ENCODE data around the gene ZNF844.

ZNF844 gene

DNA sequence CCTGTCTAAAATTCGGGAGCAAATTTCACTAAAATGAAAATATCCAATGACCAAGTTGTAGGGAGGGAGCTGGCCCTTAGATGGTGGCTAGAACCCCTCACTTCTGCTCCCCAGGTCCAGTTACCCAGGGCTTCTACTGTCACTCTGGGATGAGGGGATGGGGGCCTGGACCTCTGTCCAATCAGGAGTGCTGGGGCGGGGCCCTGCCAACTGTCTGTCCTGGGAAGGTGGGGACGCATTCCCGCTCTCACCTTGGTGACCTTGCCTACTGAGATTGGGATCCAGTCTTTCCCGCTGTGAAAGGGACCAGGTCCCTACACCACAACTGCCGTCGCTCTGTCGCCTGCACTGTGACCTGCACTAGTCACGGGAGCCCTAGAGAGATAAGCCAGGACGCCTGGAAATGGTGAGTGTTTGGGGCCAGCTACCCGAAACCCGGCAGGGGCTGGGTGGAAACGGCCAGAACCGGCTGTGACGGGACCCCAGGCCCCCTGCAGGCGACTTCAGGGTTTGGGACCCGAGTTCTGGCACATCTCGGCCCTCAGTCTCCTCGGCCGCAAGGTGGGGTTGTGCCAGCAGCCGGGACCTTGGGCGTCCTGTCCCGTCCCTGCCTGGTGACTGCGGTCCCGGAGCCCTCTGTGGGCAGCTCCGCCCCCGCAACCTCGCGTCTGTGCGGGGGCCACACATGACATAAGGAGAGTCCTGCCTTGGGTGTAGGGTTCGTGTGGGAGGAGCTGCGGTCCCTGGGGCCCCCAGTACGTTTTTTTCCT lies 52.9 kb downstream of the ZNF844 start:
- Mint-ChIP-seq H3K4me3 (no peak overlapping the region), H3K27me3 (no peaks in the 10 kb centered on the region), H3K9me3 (peaks cover 9 to 10% of the 10 kb centered on the region in 2 donors), H3K27ac (no peak overlapping the region), H3K4me1 (peaks cover 7% of the 10 kb centered on the region)
- DNase-seq (no peak), ATAC-seq (no peak)

GRCh38 chr19:12126707-12127106 lies 62.2 kb downstream of the ZNF844 start:
- peaks cover 13 to 15% of the 10 kb centered on the region in 2 donors for H3K9me3 Mint-ChIP-seq
- no peak for ATAC-seq
- no peak overlapping the region for H3K4me3 Mint-ChIP-seq
- H3K27ac Mint-ChIP-seq, result no peak overlapping the region
- no peak for DNase-seq
- no peaks in the 10 kb centered on the region for H3K4me1 Mint-ChIP-seq
- no peaks in the 10 kb centered on the region for H3K27me3 Mint-ChIP-seq

All from stimulated activated naive CD8-positive, alpha-beta T cell treated with anti-CD3 and anti-CD28 coated beads, Interleukin-15, amount 100 ng/mL, for 72 hours (primary cell).